ENCODE measurements around the gene CENPI. TPM values are rescaled to one million over a fixed set of nuclear protein-coding genes. Genes with fewer than 3 reads are reported as not detected.

The CENPI gene
- total and polyA plus RNA-seq, 10 of the 15 experiments (the other 5 are each of a cell fraction or from before 2014, with no cell fraction given), result 6.9 to 25.8 (median 17.5) TPM

GRCh38 chrX:101097546-101098453, at the start of gene CENPI (continued):
- no peak for TF ChIP-seq TCF7 (IDR thresholded peaks at IDR 0.05; ENCODE audit: borderline replicate concordance)
- no peak for TF ChIP-seq IKZF2 (IDR thresholded peaks at IDR 0.05)
- TF ChIP-seq TCF3 (IDR thresholded peaks at IDR 0.05; ENCODE audit: borderline replicate concordance, insufficient read depth, low read depth, low read length), result 0 out of 2 replicates have a peak, but pooled peaks have one; percentile 16
- TF ChIP-seq MEF2B (IDR thresholded peaks at IDR 0.05; ENCODE audit: partially characterized antibody, poor library complexity, severe bottlenecking), result no peak
- peak; percentile 86 for TF ChIP-seq CREB1 (IDR thresholded peaks at IDR 0.05; ENCODE audit: low read depth)
- 0 out of 2 replicates have a peak, but pooled peaks have one; percentile 38 for TF ChIP-seq RFX5 (IDR thresholded peaks at IDR 0.05; ENCODE audit: low read depth, low read length)
- no peak for TF ChIP-seq RELB (IDR thresholded peaks at IDR 0.05; ENCODE audit: low read depth)
- TF ChIP-seq BMI1 (IDR thresholded peaks at IDR 0.05; ENCODE audit: borderline replicate concordance), result no peak
- no peak for TF ChIP-seq BCL3 (IDR thresholded peaks at IDR 0.05; ENCODE audit: borderline replicate concordance, insufficient read depth, low read depth, low read length, poor library complexity, severe bottlenecking)
- TF ChIP-seq EGR1 (IDR thresholded peaks at IDR 0.05; ENCODE audit: borderline replicate concordance in 1 of 2, low read depth in 2 of 2, low read length in 2 of 2), result peak in 1 of 2 experiments; percentile 70; a peak in 1 of 3 replicates
- no peak for TF ChIP-seq PAX5 (IDR thresholded peaks at IDR 0.05; ENCODE audit: borderline replicate concordance, low read depth, low read length)
- TF ChIP-seq RB1 (IDR thresholded peaks at IDR 0.05; ENCODE audit: borderline replicate concordance), result peak; percentile 69
- TF ChIP-seq ATF7 (IDR thresholded peaks at IDR 0.05; ENCODE audit: low read depth), result peak; percentile 29; the same call in 1 of the 2 replicates
- no peak for TF ChIP-seq STAT3 (IDR thresholded peaks at IDR 0.05; ENCODE audit: low read depth, low read length)
- TF ChIP-seq IRF3 (IDR thresholded peaks at IDR 0.05), result peak; percentile 35; the same call in 1 of the 2 replicates
- no peak for TF ChIP-seq SUPT20H (IDR thresholded peaks at IDR 0.05; ENCODE audit: borderline replicate concordance, control insufficient read depth, low read depth, low read length)
- TF ChIP-seq NRF1 (conservative IDR thresholded peaks at IDR 0.05; ENCODE audit: low read depth, low read length), result peak; percentile 80
- TF ChIP-seq FOS (IDR thresholded peaks at IDR 0.05; ENCODE audit: borderline replicate concordance, extremely low read depth, insufficient read length), result no peak
- TF ChIP-seq MAX (IDR thresholded peaks at IDR 0.05; ENCODE audit: low read depth, low read length), result no peak
- no peak for TF ChIP-seq SMC3 (IDR thresholded peaks at IDR 0.05; ENCODE audit: borderline replicate concordance, low read length)
- TF ChIP-seq MXI1 (IDR thresholded peaks at IDR 0.05; ENCODE audit: low read depth, low read length), result 0 out of 2 replicates have a peak, but pooled peaks have one; percentile 24

Measured in GM12878 (cell line).